ENCODE data around the gene KDM3A.

DNA sequence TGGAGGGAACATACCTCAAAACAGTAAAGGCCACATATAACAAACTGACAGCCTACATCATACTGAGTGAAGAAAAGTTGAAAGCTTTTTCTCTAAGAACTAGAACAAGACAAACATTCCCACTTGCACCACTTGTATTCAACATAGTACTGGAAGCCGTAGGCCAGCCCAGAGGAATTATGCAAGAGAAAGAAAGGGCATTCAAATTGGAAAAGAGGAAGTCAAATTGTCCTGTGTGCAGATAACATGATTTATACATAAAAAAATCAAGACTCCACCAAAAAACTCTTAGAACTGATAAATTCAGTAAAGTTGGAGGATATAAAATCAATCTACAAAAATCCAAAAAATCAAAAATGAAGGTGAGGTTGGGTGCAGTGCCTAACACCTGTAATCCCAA, 8.0 kb upstream of the KDM3A start:
- TF ChIP-seq, protein P1, sequence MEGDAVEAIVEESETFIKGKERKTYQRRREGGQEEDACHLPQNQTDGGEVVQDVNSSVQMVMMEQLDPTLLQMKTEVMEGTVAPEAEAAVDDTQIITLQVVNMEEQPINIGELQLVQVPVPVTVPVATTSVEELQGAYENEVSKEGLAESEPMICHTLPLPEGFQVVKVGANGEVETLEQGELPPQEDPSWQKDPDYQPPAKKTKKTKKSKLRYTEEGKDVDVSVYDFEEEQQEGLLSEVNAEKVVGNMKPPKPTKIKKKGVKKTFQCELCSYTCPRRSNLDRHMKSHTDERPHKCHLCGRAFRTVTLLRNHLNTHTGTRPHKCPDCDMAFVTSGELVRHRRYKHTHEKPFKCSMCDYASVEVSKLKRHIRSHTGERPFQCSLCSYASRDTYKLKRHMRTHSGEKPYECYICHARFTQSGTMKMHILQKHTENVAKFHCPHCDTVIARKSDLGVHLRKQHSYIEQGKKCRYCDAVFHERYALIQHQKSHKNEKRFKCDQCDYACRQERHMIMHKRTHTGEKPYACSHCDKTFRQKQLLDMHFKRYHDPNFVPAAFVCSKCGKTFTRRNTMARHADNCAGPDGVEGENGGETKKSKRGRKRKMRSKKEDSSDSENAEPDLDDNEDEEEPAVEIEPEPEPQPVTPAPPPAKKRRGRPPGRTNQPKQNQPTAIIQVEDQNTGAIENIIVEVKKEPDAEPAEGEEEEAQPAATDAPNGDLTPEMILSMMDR (IDR thresholded peaks at IDR 0.05) = no peak
- no peak for TF ChIP-seq EP300 (IDR thresholded peaks at IDR 0.05)
